Measurements from ENCODE around the gene TSGA10. TPM values are rescaled to one million over a fixed set of nuclear protein-coding genes. Genes with fewer than 3 reads are reported as not detected.

TSGA10 gene
- total RNA-seq, 1 donor from 2014 or later, result 2.5 TPM

GRCh38 chr2:99153921-99154604 is 679 bp downstream of the TSGA10 start:
- H3K4me3 ChIP-seq (ENCODE audit: low read depth, low read length), result peak overlapping the region; percentile 74
- no peak for TF ChIP-seq CTCF (conservative IDR thresholded peaks at IDR 0.05; ENCODE audit: low read depth, low read length)
- DNase-seq (ENCODE audit: low read depth), result no peak

- TF ChIP-seq CTCF (conservative IDR thresholded peaks at IDR 0.05; ENCODE audit: low read depth, low read length), result no peak
- H3K4me3 ChIP-seq (ENCODE audit: low read depth, low read length), result no peak overlapping the region
- DNase-seq (ENCODE audit: low read depth), result no peak
Measured at GRCh38 chr2:99152199-99152895, 2.4 kb downstream of the TSGA10 start.

- no peak for DNase-seq (ENCODE audit: low read depth)
- no peak for TF ChIP-seq CTCF (conservative IDR thresholded peaks at IDR 0.05; ENCODE audit: low read depth, low read length)
- no peak overlapping the region for H3K4me3 ChIP-seq (ENCODE audit: low read depth, low read length)
Measured at GRCh38 chr2:99150706-99151105, 4.0 kb downstream of the TSGA10 start.

- H3K4me3 ChIP-seq (ENCODE audit: low read depth, low read length), result peak within 1 kb of the TSS; percentile 89
- peak; percentile 38 for DNase-seq (ENCODE audit: low read depth)
- no peak for TF ChIP-seq CTCF (conservative IDR thresholded peaks at IDR 0.05; ENCODE audit: low read depth, low read length)
Measured at GRCh38 chr2:99141110-99142108, 13.3 kb downstream of the TSGA10 start, which contains the start of gene C2orf15. TSS of gene C2orf15 (plus strand) at chr2:99141707. CDS start at chr2:99150559, 8,852 bp downstream.

- no peak for TF ChIP-seq CTCF (conservative IDR thresholded peaks at IDR 0.05; ENCODE audit: low read depth, low read length)
- peak overlapping the region; percentile 89 for H3K4me3 ChIP-seq (ENCODE audit: low read depth, low read length)
- DNase-seq (ENCODE audit: low read depth), result no peak
Measured at GRCh38 chr2:99140860-99141109, 14.0 kb downstream of the TSGA10 start.

GRCh38 chr2:99140056-99140859 is 14.5 kb downstream of the TSGA10 start:
- TF ChIP-seq CTCF (conservative IDR thresholded peaks at IDR 0.05; ENCODE audit: low read depth, low read length), result no peak
- peak overlapping the region; percentile 89 for H3K4me3 ChIP-seq (ENCODE audit: low read depth, low read length)
- no peak for DNase-seq (ENCODE audit: low read depth)

Measured in epithelial cell of proximal tubule (primary cell).